K562 (cell line): ENCODE measurements around the gene UPF2. TPM values are rescaled to one million over a fixed set of nuclear protein-coding genes. Genes with fewer than 3 reads are reported as not detected.

Source experiments
- ATAC-seq: fragments of 200-7000 bp; cut with Tn5 transposase; 3 replicates; pipeline ENCODE4 v1.9.1; 2020; ENCODE audit warnings: moderate library complexity
- BruUV-seq: library from RNA; stranded (reverse); fragments of 400-500 nt; replicated peaks from 2 replicates; lab custom pipeline; 2021; lab: Mats Ljungman, UMichigan
- CTCF ChIA-PET: fragments of 300-600 bp; formaldehyde crosslinking; extraction: SDS; loops from one replicate; lab custom pipeline; 2021; ENCODE audit warnings: low intra/inter-chr PET ratio; lab: Yijun Ruan, JAX
- POLR2A ChIA-PET: fragments of 300-600, 350-650 bp; sonication (Branson Sonifier 250); formaldehyde crosslinking; extraction: SDS; loops from one replicate; lab custom pipeline; 2021; ENCODE audit warnings: antibody characterized with exemption, inconsistent platforms; lab: Yijun Ruan, JAX
- DNase-seq, 4 experiments: peaks; one replicate each; pipeline versions ENCODE4 v3.0.0 to v3.0.0-alpha.2; 2011 to 2018; ENCODE audit warnings: low spot score in 3 of 4, mixed read lengths in 3 of 4; ENCODE audit errors: extremely low read depth in 1 of 4
- FAIRE-seq: peaks from 2 replicates; lab custom pipeline; 2011; peaks lifted over from hg19 to GRCh38; lab: Jason Lieb, UNC
- H2AFZ ChIP-seq: 2 replicates; pipeline ENCODE4 v1.6.0; 2011; ENCODE audit warnings: low read depth, low read length, control low read depth, inconsistent platforms
- H3K27ac ChIP-seq: fragments of 200-600 bp; 3 replicates; pipeline ENCODE4 v1.8.0; 2011; ENCODE audit warnings: low read depth, mild to moderate bottlenecking, control low read depth, inconsistent platforms, low read length, moderate library complexity, mixed read lengths; ENCODE audit errors: extremely low read depth
- H3K27me3 ChIP-seq, 2 experiments: fragments of 300-600 bp in 1 of 2; 2 replicates in 1 of 2; 3 replicates in 1 of 2; pipeline versions ENCODE4 v1.6.0 to v1.8.0; 2011; ENCODE audit warnings: inconsistent platforms in 2 of 2, low read length in 2 of 2, mild to moderate bottlenecking in 1 of 2, mixed read lengths in 1 of 2, moderate library complexity in 1 of 2; ENCODE audit not compliant: control insufficient read depth in 2 of 2, insufficient read depth in 2 of 2
- H3K36me3 ChIP-seq: fragments of 300-600 bp; 3 replicates; pipeline ENCODE4 v1.8.0; 2011; ENCODE audit warnings: mild to moderate bottlenecking, low read length, inconsistent platforms; ENCODE audit not compliant: control insufficient read depth, insufficient read depth
- H3K4me1 ChIP-seq, 2 experiments: fragments of 200-600 bp in 1 of 2; replicated peaks in 1 of 2; 2 replicates in 1 of 2; 3 replicates in 1 of 2; pipeline versions ENCODE4 v1.5.1 to v1.8.0; 2011; ENCODE audit warnings: inconsistent platforms in 2 of 2, low read length in 2 of 2, mild to moderate bottlenecking in 1 of 2, mixed read lengths in 1 of 2, moderate library complexity in 1 of 2; ENCODE audit not compliant: control insufficient read depth in 2 of 2, insufficient read depth in 2 of 2
- H3K4me2 ChIP-seq: 2 replicates; pipeline ENCODE4 v1.6.1; 2011; ENCODE audit warnings: low read length, control low read depth, inconsistent platforms, mixed read lengths; ENCODE audit not compliant: insufficient read depth
- H3K4me3 ChIP-seq: fragments of 200-600 bp; sonication (generic), shearing (Covaris generic); 2 replicates; pipeline ENCODE4 v1.5.1; 2016; ENCODE audit warnings: control low read depth, inconsistent platforms
- H3K79me2 ChIP-seq: fragments of 200-600 bp; 3 replicates; pipeline ENCODE4 v1.8.0; 2011; ENCODE audit warnings: low read length, inconsistent platforms; ENCODE audit not compliant: control insufficient read depth, insufficient read depth
- H3K9ac ChIP-seq, 2 experiments: 2 replicates each; pipeline versions ENCODE4 v1.6.0 to v1.6.1; 2011; ENCODE audit warnings: low read depth in 2 of 2, low read length in 2 of 2, control low read depth in 1 of 2, inconsistent platforms in 1 of 2, mild to moderate bottlenecking in 1 of 2, mixed read lengths in 1 of 2; ENCODE audit not compliant: insufficient read depth in 1 of 2
- H3K9me1 ChIP-seq: one replicate; pipeline ENCODE4 v1.6.0; 2011; ENCODE audit warnings: inconsistent platforms, mild to moderate bottlenecking, low read length, moderate library complexity; ENCODE audit not compliant: control insufficient read depth, insufficient read depth
- H3K9me3 ChIP-seq: replicated peaks from 2 replicates; pipeline ENCODE4 v1.5.1; 2011; ENCODE audit warnings: low read depth, low read length, inconsistent platforms; ENCODE audit not compliant: control insufficient read depth, insufficient read depth
- H4K20me1 ChIP-seq: replicated peaks from 2 replicates; pipeline ENCODE4 v1.6.1; 2011; ENCODE audit warnings: low read length, inconsistent platforms, mixed read lengths; ENCODE audit not compliant: control insufficient read depth, insufficient read depth
- BDP1 ChIP-seq: IDR thresholded peaks from 3 replicates; pipeline ENCODE4 v1.6.1; 2011; ENCODE audit not compliant: insufficient read length, insufficient read depth
- CBX2 ChIP-seq: fragments of 200-600 bp; sonication (generic); IDR thresholded peaks from one replicate; pipeline ENCODE4 v1.6.1; 2012; ENCODE audit warnings: mild to moderate bottlenecking, low read length, inconsistent platforms; ENCODE audit not compliant: insufficient read depth, poor library complexity, severe bottlenecking
- CCNT2 ChIP-seq: IDR thresholded peaks from 2 replicates; pipeline ENCODE4 v1.6.1; 2011; ENCODE audit warnings: borderline replicate concordance, low read depth, mild to moderate bottlenecking, moderate library complexity, mixed read lengths, low read length; ENCODE audit not compliant: insufficient read length; ENCODE audit errors: extremely low read depth
- CXXC5 ChIP-seq: fragments of 250-450 bp; sonication (Bioruptor Pico); IDR thresholded peaks from 2 replicates; pipeline ENCODE4 v1.8.0; 2022; ENCODE audit warnings: inconsistent platforms, mild to moderate bottlenecking, moderate library complexity
- FOS ChIP-seq: IDR thresholded peaks from 3 replicates; pipeline ENCODE4 v1.6.1; 2011; ENCODE audit not compliant: insufficient read length; ENCODE audit errors: extremely low read depth
- GABPA ChIP-seq: fragments of 200-800 bp; sonication (Bioruptor generic); conservative IDR thresholded peaks from 2 replicates; pipeline ENCODE4 v1.6.1; 2016; ENCODE audit warnings: low read depth, missing genetic modification characterization, missing compliant biosample characterization
- MEF2D ChIP-seq: conservative IDR thresholded peaks from 2 replicates; pipeline ENCODE4 v1.6.1; 2016; ENCODE audit warnings: low read depth, missing genetic modification characterization, missing compliant biosample characterization
- RBFOX2 ChIP-seq: fragments of 200-400 bp; formaldehyde crosslinking; IDR thresholded peaks from 2 replicates; pipeline ENCODE4 v1.6.1; 2017; ENCODE audit warnings: low read depth, mild to moderate bottlenecking, low read length, moderate library complexity
- RBM15 ChIP-seq: fragments of 200-400 bp; formaldehyde crosslinking; IDR thresholded peaks from 2 replicates; pipeline ENCODE4 v1.6.1; 2018; ENCODE audit warnings: mild to moderate bottlenecking, low read length, moderate library complexity; ENCODE audit not compliant: insufficient read depth
- SMARCA4 ChIP-seq: fragments of 450-650 bp; IDR thresholded peaks from 2 replicates; pipeline ENCODE4 v1.6.1; 2016
- SP1 ChIP-seq: sonication (generic); formaldehyde crosslinking; IDR thresholded peaks from 2 replicates; pipeline ENCODE4 v1.8.1; 2022; ENCODE audit warnings: mild to moderate bottlenecking, missing genetic modification reagents
- TEAD2 ChIP-seq: fragments of 450-650 bp; IDR thresholded peaks from 2 replicates; pipeline ENCODE4 v1.6.1; 2016; ENCODE audit warnings: missing genetic modification characterization, control low read depth, missing compliant biosample characterization
- THRA ChIP-seq: fragments of 450-650 bp; IDR thresholded peaks from 2 replicates; pipeline ENCODE4 v1.6.1; 2017; ENCODE audit warnings: mild to moderate bottlenecking, moderate library complexity
- USF2 ChIP-seq: sonication (generic); formaldehyde crosslinking; IDR thresholded peaks from 2 replicates; pipeline ENCODE4 v1.5.0; 2020; ENCODE audit warnings: missing genetic modification reagents
- XRCC4 ChIP-seq: IDR thresholded peaks from one replicate; pipeline ENCODE4 v1.6.1; 2011; ENCODE audit not compliant: insufficient read depth, insufficient read length; ENCODE audit errors: extremely low read depth
- ZNF174 ChIP-seq: fragments of 250-450 bp; sonication (Bioruptor Pico); IDR thresholded peaks from 2 replicates; pipeline ENCODE4 v1.4.0; 2020; ENCODE audit warnings: mild to moderate bottlenecking
- ZNF561 ChIP-seq: fragments of 450-650 bp; formaldehyde crosslinking; conservative IDR thresholded peaks from 2 replicates; pipeline ENCODE4 v1.4.0; 2020; ENCODE audit warnings: mild to moderate bottlenecking, moderate library complexity
- ZNF57 ChIP-seq: fragments of 450-650 bp; formaldehyde crosslinking; IDR thresholded peaks from 2 replicates; pipeline ENCODE4 v1.4.0; 2020; ENCODE audit warnings: mild to moderate bottlenecking, moderate library complexity
- ZNF717 ChIP-seq: fragments of 250-450 bp; sonication (Bioruptor Pico); IDR thresholded peaks from 2 replicates; pipeline ENCODE4 v1.5.0; 2021
- WGBS: fragments of 100-300 bp; shearing (Covaris generic); methylation state at CpG from one replicate; pipeline ENCODE4 v1.1.6; 2016; ENCODE audit warnings: low coverage, mixed read lengths; ENCODE audit not compliant: insufficient coverage; ENCODE audit errors: missing lambda C conversion rate; 5-methylcytosine and 5-hydroxymethylcytosine counted together
- in situ Hi-C: fragments of 300-500 bp; cut with MboI; formaldehyde crosslinking; loops from 4 replicates; pipeline ENCODE4 v1.15.0; 2018; ENCODE audit warnings: inconsistent platforms, mixed read lengths
- intact Hi-C: fragments of 100-400 bp; cut with micrococcal nuclease; formaldehyde crosslinking; loops from 2 replicates; pipeline ENCODE4 v1.14.2; 2022
- polyA plus RNA-seq, 8 experiments: library from polyadenylated mRNA; depleted of rRNA in 4 of 8; stranded (reverse) in 5 of 8; unstranded in 3 of 8; fragments of >200 nt; fragmentation: Nextera tagmentation in 2 of 8; fragmentation: Illumina TruSeq in 1 of 8; extraction: Ambion mirVana in 2 of 8; extraction: Trizol in 1 of 8; gene quantifications; 2 replicates each; pipeline versions ENCODE4 v1.2.1 to v1.2.3, GENCODE V29; 2011 to 2014; ENCODE audit warnings: inconsistent platforms in 1 of 8, missing spikeins in 1 of 8
- total RNA-seq, 7 experiments: library from RNA; depleted of rRNA in 6 of 7; stranded (reverse); fragments of >200 nt in 6 of 7; fragmentation: Illumina TruSeq in 2 of 7; extraction: Trizol in 2 of 7; gene quantifications; 2 replicates each; pipeline versions ENCODE4 v1.2.1 to v1.2.3, GENCODE V29; 2011 to 2021; ENCODE audit warnings: low replicate concordance in 1 of 7
- TF ChIP-seq, protein P1 (sequence below): fragments of 250-450 bp; sonication (Bioruptor Pico); IDR thresholded peaks from 2 replicates; pipeline ENCODE4 v1.5.0; 2021

The UPF2 gene
- total and polyA plus RNA-seq, 9 of the 15 experiments (the other 6 are each of a cell fraction or from before 2014, with no cell fraction given), result 13.9 to 37.7 (median 23.7) TPM

DNA sequence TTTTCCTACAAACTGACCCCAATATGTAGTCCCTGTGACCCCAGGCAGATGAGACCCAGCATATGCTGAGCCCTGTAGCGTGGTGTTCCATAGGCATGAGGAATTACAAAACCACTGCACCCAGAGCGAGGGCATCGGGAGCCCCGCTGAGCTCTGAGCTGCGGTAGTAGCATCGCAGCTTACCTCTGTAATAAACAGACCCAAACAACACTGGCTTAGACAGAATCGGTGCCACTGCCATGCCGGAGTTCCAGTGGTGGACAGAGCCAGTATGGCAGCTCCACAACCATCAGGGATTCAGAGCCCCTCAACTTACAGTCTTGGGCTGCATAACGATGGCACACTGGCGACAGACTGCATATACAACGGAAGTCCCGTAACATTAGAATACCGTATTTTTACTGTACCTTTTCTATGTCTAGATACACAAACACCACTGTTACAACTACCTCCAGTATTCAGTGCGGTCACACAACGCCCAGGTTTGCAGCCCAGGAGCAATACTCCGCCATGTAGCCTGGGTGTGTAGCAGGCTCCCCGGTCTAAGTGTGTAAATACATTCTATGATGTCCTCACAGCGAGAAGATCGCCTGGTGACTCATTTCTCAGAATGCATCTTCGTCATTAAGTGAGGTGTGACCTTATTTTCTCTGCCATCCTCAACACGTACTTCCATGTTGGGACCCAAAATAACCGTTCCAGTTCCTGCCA lies 150.7 kb downstream of the UPF2 start:
- H3K9ac ChIP-seq, result peak overlapping the region; percentile 76 to 82
- ATAC-seq, result no peak
- H3K9me1 ChIP-seq, result peaks cover 3% of the 10 kb centered on the region
- intact Hi-C loops (loop anchor here (10.0 kb wide), 2 partner anchors 153 to 277 kb away; partner anchors contain the start of genes UPF2 and USP6NL), in situ Hi-C loops (no loop called here)
- no peak overlapping the region; the same call in 1 of the 2 replicates for H2AFZ ChIP-seq
- peak; percentile 11 for FAIRE-seq
- ChIA-PET CTCF (no interaction called here), POLR2A (interaction anchor here (0.7 to 0.9 kb wide), 2 partner anchors 9 to 16 kb away, joined by 4 to 6 read pairs; no protein-coding TSS in a partner anchor)
- no peaks in the 10 kb centered on the region for H3K27me3 ChIP-seq
- no peak for DNase-seq
- peak overlapping the region; percentile 81 for H3K27ac ChIP-seq
- peak overlapping the region; percentile 90 for H3K4me2 ChIP-seq
- H3K4me1 ChIP-seq, result peaks cover 0 to 25% of the 10 kb centered on the region in 2 experiments; a peak in 3 of 5 replicates
- H3K79me2 ChIP-seq, result peaks cover 95% of the 10 kb centered on the region
- peaks cover 26% of the 10 kb centered on the region for H4K20me1 ChIP-seq
- BruUV-seq, result no TSS peak
- peaks cover 50% of the 10 kb centered on the region for H3K36me3 ChIP-seq
- peak overlapping the region; percentile 54 for H3K4me3 ChIP-seq
- WGBS, result 56% methylated on average over 22 of the region's 22 CpGs
- no peaks in the 10 kb centered on the region for H3K9me3 ChIP-seq
- TF ChIP-seq MEF2D (tag) (no peak), THRA (no peak), USF2 (CRISPR knock-in tag) (no peak), ZNF57 (no peak), FOS (no peak), CBX2 (no peak), XRCC4 (no peak), CCNT2 (no peak), SP1 (CRISPR knock-in tag) (peak; percentile 55; the same call in 1 of the 2 replicates), RBFOX2 (0 out of 2 replicates have a peak, but pooled peaks have one; percentile 16), TEAD2 (no peak), SMARCA4 (no peak), BDP1 (no peak), GABPA (tag) (no peak), ZNF717 (CRISPR knock-in tag) (no peak), ZNF561 (no peak), ZNF174 (CRISPR knock-in tag) (no peak), RBM15 (no peak), CXXC5 (CRISPR knock-in tag) (0 out of 2 replicates have a peak, but pooled peaks have one; percentile 26)
- TF ChIP-seq, protein P1, sequence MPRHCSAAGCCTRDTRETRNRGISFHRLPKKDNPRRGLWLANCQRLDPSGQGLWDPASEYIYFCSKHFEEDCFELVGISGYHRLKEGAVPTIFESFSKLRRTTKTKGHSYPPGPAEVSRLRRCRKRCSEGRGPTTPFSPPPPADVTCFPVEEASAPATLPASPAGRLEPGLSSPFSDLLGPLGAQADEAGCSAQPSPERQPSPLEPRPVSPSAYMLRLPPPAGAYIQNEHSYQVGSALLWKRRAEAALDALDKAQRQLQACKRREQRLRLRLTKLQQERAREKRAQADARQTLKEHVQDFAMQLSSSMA, result no peak
